H1 (cell line): ENCODE data around the gene LMTK2. TPM values are rescaled to one million over a fixed set of nuclear protein-coding genes. Genes with fewer than 3 reads are reported as not detected.

Source experiments
- FOSL1 ChIP-seq: IDR thresholded peaks from 2 replicates; pipeline ENCODE4 v1.6.1; 2011; ENCODE audit warnings: mild to moderate bottlenecking, low read depth, low read length, moderate library complexity; ENCODE audit not compliant: insufficient read depth
- GTF2F1 ChIP-seq: IDR thresholded peaks from 2 replicates; pipeline ENCODE4 v1.6.1; 2012; ENCODE audit warnings: low read depth, low read length, improper control_type of control experiment, borderline replicate concordance
- RBBP5 ChIP-seq: IDR thresholded peaks from 2 replicates; pipeline ENCODE4 v1.7.1; 2012; ENCODE audit warnings: low read depth, mild to moderate bottlenecking, inconsistent platforms, low read length, moderate library complexity, borderline replicate concordance
- SP1 ChIP-seq: IDR thresholded peaks from 2 replicates; pipeline ENCODE4 v1.6.1; 2011; ENCODE audit warnings: low read depth, low read length
- ZNF274 ChIP-seq: IDR thresholded peaks from 2 replicates; pipeline ENCODE4 v1.7.0; 2012; ENCODE audit warnings: low read length, borderline replicate concordance; ENCODE audit errors: extremely low read depth
- polyA plus RNA-seq, 7 experiments: library from polyadenylated mRNA; depleted of rRNA in 3 of 7; stranded (reverse) in 5 of 7; unstranded in 2 of 7; fragments of >200 nt in 5 of 7; fragments of 200-250 nt in 2 of 7; gene quantifications; 1 replicate in 5 of 7; 2 replicates in 1 of 7; 4 replicates in 1 of 7; pipeline versions ENCODE4 v1.2.1 to v1.2.3, GENCODE V29; 2011 to 2013; ENCODE audit warnings: missing spikeins in 2 of 7, mixed read lengths in 2 of 7
- total RNA-seq: library from RNA; stranded (reverse); fragmentation: NEBNext Ultra II Directional; extraction: Animal tissue kit (Norgen Biotek cat#: 25700); gene quantifications from 2 replicates; pipeline ENCODE4 v1.2.1, GENCODE V29; 2021
- TF ChIP-seq, protein P1 (sequence below): IDR thresholded peaks from 2 replicates; pipeline ENCODE4 v1.6.1; 2011; ENCODE audit warnings: low read depth, mild to moderate bottlenecking, low read length; ENCODE audit not compliant: insufficient read depth

LMTK2 gene
- total and polyA plus RNA-seq, 2 of the 8 experiments (the other 6 are each of a cell fraction or from before 2014, with no cell fraction given) = 9.7 to 30.7 TPM

DNA sequence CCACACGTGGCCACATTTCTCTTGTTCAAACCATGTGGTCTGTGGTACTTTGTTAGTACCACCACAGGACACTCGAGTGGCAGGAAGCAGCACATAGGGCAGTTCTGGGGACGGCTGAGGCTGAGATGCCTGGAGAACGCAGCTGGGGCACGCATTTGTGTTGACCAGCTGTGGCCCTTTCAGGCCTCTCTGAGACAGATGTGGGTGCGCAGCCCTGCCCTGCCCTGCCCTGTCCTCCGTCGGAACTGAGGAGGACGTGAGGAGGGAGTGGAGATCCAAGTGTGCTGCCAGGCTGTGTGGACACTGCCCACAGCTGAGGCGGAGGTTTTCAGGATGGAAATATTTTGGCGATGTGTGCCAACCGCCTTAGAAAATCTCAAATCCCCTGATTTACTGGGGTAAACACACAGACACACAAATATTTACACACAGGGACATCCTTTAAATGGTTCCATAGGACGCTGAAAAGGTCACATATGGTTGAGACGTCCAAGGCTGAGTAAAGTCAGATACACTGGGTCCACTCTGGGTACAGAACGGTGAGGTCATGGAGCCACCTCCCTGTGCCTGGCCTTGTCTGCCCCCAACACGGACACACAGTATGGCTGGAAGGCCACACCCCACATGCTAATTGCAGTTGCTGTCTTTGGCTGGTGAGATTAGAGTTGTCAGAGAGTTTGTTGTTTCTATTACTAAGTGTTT is 119.4 kb downstream of the LMTK2 start (continued):
- TF ChIP-seq, protein P1, sequence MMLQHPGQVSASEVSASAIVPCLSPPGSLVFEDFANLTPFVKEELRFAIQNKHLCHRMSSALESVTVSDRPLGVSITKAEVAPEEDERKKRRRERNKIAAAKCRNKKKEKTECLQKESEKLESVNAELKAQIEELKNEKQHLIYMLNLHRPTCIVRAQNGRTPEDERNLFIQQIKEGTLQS = no peak
- no peak for TF ChIP-seq FOSL1
- no peak for TF ChIP-seq ZNF274
- TF ChIP-seq SP1 = no peak
- TF ChIP-seq RBBP5 = no peak
- TF ChIP-seq GTF2F1 = no peak
